ENCODE measurements around the gene C2.
"Not testable (repeated sequence)": the region's sequence is repeated elsewhere in the genome, so short reads cannot be mapped to it uniquely, and the experiment has no call there.

C2 gene

DNA sequence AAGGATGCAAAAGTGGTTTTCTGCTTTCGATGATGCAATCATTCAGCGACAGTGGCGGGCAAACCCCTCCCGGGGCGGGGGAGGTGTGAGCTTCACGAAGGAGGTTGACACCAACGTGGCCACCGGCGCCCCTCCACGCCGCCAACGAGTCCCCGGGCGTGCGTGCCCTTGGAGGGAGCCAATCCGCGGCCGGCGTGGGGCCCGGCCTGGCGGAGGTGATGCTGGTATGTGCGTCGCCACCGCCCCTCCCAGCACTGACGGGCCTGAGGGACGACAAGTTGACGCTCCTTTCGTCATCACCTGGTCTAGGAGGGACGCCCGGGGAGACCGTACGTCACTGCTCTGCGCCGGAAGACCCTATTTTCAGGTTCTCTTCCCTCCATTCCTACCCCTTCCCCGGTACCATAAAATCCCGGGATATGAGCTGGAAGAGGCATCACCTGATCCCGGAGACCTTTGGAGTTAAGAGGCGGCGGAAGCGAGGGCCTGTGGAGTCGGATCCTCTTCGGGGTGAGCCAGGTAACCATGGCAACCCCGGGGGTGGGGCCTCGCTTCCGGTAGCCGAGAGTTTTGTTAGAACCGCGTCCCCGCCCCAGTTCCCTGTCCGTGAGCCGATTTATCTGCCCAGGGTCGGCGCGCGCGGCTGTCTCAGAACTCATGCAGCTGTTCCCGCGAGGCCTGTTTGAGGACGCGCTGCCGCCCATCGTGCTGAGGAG, 44.6 kb downstream of the C2 start, which contains the start of gene DXO:
TSS of gene DXO (minus strand) at position 146 of the 716 bp plus-strand sequence. CDS start 463 bp downstream, outside the sequence.
- TF ChIP-seq, protein P1, sequence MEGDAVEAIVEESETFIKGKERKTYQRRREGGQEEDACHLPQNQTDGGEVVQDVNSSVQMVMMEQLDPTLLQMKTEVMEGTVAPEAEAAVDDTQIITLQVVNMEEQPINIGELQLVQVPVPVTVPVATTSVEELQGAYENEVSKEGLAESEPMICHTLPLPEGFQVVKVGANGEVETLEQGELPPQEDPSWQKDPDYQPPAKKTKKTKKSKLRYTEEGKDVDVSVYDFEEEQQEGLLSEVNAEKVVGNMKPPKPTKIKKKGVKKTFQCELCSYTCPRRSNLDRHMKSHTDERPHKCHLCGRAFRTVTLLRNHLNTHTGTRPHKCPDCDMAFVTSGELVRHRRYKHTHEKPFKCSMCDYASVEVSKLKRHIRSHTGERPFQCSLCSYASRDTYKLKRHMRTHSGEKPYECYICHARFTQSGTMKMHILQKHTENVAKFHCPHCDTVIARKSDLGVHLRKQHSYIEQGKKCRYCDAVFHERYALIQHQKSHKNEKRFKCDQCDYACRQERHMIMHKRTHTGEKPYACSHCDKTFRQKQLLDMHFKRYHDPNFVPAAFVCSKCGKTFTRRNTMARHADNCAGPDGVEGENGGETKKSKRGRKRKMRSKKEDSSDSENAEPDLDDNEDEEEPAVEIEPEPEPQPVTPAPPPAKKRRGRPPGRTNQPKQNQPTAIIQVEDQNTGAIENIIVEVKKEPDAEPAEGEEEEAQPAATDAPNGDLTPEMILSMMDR (IDR thresholded peaks at IDR 0.05; ENCODE audit: borderline replicate concordance, control extremely low read depth, extremely low read depth, insufficient read depth, missing control alignments) = no peak
- in situ Hi-C loops (cut with MboI; ENCODE audit: low sequenced_read_pairs, unreplicated experiment) = no loop called here
- DNase-seq (ENCODE audit: low spot score) = peak; percentile 99

DNA sequence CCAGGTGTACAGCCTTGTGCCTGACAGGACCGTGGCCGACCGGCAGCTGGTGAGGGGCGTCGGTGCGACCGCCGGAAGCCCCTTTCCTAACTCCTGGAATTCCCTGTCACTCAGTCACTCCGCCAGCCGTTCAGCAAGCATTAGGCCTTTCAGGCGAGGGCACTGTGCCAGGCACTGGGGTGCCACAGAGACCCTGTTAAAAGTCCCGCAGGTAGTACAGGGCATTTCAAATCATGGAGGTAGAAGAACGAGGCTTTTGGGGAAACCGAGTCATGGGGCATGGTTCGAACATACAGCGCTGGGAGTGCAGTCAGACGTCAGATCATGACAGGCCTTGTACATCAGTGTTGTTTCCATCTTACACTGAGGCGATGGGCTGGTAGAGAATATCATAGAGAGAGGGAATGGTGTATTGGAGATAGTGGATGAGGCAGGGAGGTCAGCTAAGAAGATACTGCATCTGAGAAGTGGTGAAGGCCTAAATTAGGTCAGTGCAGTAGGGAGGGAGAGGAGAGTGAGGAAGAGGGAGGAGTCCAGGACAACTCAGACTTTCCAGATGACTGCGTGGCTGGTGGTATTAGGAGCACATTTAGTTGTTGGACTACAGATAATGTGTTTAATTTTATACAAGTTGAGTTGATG, 45.3 kb downstream of the C2 start:
- no peak for DNase-seq (ENCODE audit: low spot score)
- in situ Hi-C loops (cut with MboI; ENCODE audit: low sequenced_read_pairs, unreplicated experiment) = no loop called here
- TF ChIP-seq, protein P1 (IDR thresholded peaks at IDR 0.05; ENCODE audit: borderline replicate concordance, control extremely low read depth, extremely low read depth, insufficient read depth, missing control alignments) = no peak

DNA sequence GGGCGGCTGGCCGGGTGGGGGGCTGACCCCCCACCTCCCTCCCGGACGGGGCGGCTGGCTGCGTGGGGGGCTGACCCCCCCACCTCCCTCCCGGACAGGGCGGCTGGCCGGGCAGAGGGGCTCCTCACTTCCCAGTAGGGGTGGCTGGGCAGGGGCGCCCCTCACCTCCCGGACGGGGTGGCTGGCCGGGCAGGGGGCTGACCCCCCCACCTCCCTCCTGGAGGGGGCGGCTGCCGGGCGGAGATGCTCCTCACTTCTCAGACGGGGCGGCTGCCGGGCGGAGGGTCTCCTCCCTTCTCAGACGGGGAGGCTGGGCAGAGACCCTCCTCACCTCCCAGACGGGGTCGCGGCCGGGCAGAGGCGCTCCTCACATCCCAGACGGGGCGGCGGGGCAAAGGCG, 48.5 kb downstream of the C2 start:
- in situ Hi-C loops (cut with MboI; ENCODE audit: low sequenced_read_pairs, unreplicated experiment); DNase-seq (ENCODE audit: low spot score): not testable (repeated sequence)

GRCh38 chr6:31977816-31978431, 50.4 kb downstream of the C2 start:
- in situ Hi-C loops (cut with MboI; ENCODE audit: low sequenced_read_pairs, unreplicated experiment) = no loop called here
- TF ChIP-seq, protein P1 (IDR thresholded peaks at IDR 0.05; ENCODE audit: borderline replicate concordance, control extremely low read depth, extremely low read depth, insufficient read depth, missing control alignments) = no peak
- DNase-seq (ENCODE audit: low spot score) = no peak

GRCh38 chr6:31978831-31979230, 51.3 kb downstream of the C2 start:
- TF ChIP-seq, protein P1 (IDR thresholded peaks at IDR 0.05; ENCODE audit: borderline replicate concordance, control extremely low read depth, extremely low read depth, insufficient read depth, missing control alignments) = no peak
- no peak for DNase-seq (ENCODE audit: low spot score)
- in situ Hi-C loops (cut with MboI; ENCODE audit: low sequenced_read_pairs, unreplicated experiment) = no loop called here

DNA sequence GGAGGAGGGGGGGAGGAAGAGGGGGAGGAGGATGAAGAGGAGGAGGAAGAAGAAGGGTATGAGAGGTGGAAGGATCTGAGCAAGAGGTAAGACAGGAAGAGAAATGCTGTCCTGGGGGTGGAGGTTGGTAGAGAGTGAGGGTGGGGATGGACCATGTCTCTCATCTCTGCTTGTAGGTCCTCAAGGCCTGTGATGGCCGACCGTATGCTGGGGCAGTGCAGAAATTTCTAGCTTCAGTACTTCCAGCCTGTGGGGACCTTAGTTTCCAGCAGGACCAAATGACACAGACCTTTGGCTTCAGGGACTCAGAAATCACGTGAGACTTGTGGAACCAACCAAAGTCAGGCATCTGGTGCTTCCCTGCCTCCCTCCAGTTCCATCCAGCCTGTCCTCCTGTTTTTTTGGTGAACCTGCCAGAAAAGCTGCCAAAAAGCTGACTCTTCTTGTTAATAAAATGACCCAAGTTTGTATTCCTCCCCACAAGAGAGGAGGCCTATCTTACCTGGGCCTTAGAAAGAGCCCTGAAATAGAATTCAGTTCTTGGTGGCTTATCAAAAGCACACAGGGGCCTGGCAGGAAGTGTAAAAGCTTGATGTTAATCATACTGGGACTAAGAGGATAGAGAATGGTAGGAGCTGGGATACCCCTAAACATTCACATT, 51.9 kb downstream of the C2 start:
- in situ Hi-C loops (cut with MboI; ENCODE audit: low sequenced_read_pairs, unreplicated experiment) = no loop called here
- TF ChIP-seq, protein P1 (IDR thresholded peaks at IDR 0.05; ENCODE audit: borderline replicate concordance, control extremely low read depth, extremely low read depth, insufficient read depth, missing control alignments) = no peak
- no peak for DNase-seq (ENCODE audit: low spot score)

DNA sequence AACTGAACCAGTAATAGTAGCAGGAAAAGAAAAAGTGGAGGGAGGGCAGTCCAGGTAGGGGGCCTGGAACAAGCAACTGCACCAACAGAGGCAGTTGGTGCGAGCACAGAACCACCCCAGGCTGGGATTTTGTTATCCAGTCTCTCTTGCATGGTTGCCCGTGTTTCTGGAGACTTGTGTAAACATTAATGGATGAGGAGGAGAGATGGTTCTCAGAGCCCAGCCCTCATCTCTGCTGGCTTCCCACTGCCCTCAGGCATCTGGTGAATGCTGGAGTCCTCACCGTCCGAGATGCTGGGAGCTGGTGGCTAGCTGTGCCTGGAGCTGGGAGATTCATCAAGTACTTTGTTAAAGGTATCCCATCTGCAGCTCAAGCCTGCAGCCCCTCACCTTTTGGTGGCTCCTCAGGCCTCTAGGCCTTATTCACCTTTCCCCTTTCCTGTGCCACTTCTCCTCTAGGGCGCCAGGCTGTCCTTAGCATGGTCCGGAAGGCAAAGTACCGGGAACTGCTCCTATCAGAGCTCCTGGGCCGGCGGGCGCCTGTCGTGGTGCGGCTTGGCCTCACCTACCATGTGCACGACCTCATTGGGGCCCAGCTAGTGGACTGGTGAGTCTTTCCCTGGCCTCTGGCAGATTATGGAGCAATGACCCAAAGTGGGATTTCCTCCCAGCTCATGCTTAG, 52.8 kb downstream of the C2 start:
- DNase-seq (ENCODE audit: low spot score); in situ Hi-C loops (cut with MboI; ENCODE audit: low sequenced_read_pairs, unreplicated experiment): not testable (repeated sequence)

DNA sequence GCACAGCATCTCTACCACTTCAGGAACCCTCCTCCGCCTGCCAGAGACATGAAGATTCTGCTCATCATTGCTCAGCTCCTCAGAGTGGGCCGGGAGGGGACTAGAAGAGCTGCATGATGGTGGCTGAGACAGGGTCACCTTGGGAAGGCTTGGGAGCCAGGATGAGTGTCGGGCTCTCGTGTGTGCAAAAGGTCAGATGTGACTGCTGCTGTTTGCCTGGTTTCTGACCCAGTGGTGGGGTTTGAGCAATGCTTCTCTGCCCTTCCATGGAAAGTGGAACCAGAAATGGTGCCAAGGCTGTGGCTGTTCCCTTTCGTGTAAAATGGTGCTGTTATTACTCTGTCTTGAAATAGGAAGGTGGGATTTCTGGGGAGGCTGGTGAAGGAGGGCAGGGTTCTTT, 53.5 kb downstream of the C2 start:
- in situ Hi-C loops (cut with MboI; ENCODE audit: low sequenced_read_pairs, unreplicated experiment); DNase-seq (ENCODE audit: low spot score): not testable (repeated sequence)

- in situ Hi-C loops (cut with MboI; ENCODE audit: low sequenced_read_pairs, unreplicated experiment) = not testable (repeated sequence)
Observed at GRCh38 chr6:31981744-31982143, 54.2 kb downstream of the C2 start, which contains the start of gene C4A. Gene C4A (plus strand): TSS chr6:31982057. CDS start chr6:31982108, 51 bp downstream.

GRCh38 chr6:31989363-31989762, 61.8 kb downstream of the C2 start:
- in situ Hi-C loops (cut with MboI; ENCODE audit: low sequenced_read_pairs, unreplicated experiment) = not testable (repeated sequence)

More at GRCh38 chr6:31981744-31982143, 54.2 kb downstream of the C2 start, which contains the start of gene C4A:
- DNase-seq (ENCODE audit: low spot score) = not testable (repeated sequence)

More at GRCh38 chr6:31989363-31989762, 61.8 kb downstream of the C2 start:
- DNase-seq (ENCODE audit: low spot score) = not testable (repeated sequence)
